HG02970 (cell line): ENCODE data around the gene L3MBTL1.
A peak's percentile ranks its signal among the peaks of the same experiment; 100 is the strongest.
"Not testable (repeated sequence)": the region's sequence is repeated elsewhere in the genome, so short reads cannot be mapped to it uniquely, and the experiment has no call there.

Experiments used
- ATAC-seq: cut with Tn5 transposase; IDR thresholded peaks from one replicate; pipeline ENCODE4 v1.9.1; 2021; ENCODE audit warnings: mild to moderate bottlenecking, moderate library complexity, moderate number of reproducible peaks; ENCODE audit not compliant: unreplicated experiment, low FRiP score

Gene L3MBTL1

DNA sequence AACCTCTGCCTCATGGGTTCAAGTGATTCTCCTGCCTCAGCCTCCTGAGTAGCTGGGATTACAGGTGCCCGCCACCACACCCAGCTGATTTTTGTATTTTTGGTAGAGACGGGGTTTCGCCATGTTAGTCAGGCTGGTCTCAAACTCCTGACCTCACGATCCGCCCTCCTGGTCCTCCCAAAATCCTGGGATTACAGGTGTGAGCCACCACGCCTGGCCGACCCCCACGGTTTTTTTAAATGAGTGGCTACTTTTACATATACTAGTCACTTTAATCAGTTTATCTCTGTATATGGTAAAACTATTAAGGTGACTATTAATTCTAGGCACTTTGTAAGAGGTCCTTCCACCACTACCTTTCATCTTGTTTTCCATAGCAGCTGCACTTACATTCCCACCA lies 5.5 kb upstream of the L3MBTL1 start:
- ATAC-seq = not testable (repeated sequence)

DNA sequence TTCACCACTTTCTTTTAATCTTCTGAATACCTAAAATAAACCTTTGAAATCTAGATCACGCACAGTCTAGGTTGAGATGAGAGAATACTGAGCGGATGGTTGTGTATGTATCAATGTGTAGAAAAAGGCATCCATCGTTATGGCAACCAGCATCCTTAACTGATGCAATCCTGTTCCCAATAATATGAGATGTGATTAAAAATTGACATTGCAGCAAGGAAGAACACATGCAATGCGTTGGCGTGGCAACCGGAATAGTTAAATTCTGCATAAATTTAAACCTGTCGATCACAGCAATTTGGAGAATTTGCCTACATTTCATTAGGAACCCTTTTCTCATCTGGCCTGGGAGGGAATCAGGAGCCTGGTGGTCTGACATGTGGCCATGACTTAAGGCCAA lies 1.3 kb upstream of the L3MBTL1 start:
- no peak for ATAC-seq

DNA sequence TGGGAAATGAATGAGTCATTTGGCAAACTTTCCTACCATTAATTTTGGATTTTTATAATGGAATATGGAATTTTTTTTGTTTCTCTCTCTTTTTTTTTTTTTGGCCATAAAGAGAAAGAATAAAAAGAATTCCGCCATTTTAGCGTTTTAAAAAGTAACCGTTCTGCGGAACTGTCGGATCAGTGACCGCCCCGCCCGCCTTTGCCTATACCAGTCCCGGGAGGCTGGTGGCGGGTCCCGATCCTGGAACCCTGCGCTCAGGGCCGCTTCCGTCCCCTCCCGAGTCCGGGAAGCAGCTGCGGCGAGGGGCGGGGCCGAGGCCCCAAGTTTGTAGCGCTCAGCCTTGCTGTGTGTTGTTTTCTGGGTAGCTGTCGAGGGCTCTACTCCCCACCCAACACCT lies 609 bp downstream of the L3MBTL1 start:
- ATAC-seq = no peak

DNA sequence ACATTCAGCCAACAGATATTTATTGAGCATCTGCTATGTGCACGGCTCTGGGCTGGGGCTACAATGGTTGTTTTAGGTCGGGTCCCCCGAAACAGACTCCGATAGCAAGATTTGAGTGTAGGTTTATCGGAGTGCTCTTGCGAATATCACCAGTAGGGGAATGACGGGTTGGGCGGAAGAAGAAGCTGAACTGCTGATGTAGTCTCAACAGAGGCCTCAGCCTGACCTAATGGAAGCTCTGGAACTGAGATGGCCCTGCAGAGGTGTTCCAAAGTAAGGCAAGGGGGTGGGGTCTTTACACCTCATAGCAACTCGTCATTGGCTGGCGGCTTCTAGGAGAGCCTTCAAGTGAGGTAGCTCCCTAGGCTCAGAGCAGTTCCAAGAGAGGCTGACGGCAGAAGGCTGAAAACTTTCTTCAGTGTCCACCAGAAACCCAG lies 1.1 kb downstream of the L3MBTL1 start:
- no peak for ATAC-seq

DNA sequence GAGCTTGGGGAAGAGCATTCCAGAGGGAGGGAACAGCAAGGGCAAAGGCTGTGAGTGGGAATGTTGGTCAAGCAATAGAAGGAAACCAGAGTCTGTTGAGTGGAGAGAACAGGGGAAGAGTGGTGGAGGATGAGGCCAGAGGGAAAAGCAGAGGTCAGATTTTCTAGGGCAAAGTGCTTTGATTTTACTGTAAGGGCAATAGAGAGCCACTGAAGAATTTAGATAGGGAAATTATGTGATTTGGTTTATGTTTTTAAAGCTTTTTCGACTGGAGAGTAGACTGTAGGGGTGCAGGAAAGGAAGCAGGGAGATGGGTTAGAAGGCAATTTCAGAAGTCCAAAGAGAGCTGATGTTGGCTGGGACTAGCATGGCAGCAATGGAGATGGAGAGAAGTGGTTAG lies 4.4 kb downstream of the L3MBTL1 start:
- ATAC-seq = no peak

DNA sequence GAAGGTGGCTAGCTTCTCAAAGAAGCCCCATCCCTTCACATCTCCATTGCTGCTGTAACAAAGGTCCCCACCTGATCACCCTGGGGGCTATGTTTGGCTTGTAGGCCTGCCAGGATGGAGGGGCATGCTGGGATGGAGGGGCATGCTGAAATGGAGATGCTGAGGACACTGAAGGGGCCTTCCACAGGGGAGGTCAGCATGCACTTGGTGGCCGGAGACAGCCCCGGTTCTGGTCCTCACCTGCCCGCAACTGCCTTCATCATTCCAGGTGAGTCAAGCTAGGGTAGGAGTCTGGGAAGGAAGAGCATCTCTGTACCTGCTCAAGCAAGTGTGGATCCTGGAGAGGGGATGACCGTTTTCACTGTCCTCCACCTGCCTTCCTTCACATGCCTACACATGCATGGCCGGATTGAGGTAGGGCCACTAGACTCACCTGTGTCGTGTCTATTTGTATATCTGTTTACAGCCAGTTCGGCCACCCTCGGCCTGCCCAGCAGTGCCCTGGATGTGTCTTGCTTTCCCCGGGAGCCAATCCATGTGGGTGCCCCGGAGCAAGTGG lies 6.0 kb downstream of the L3MBTL1 start:
- ATAC-seq = no peak

DNA sequence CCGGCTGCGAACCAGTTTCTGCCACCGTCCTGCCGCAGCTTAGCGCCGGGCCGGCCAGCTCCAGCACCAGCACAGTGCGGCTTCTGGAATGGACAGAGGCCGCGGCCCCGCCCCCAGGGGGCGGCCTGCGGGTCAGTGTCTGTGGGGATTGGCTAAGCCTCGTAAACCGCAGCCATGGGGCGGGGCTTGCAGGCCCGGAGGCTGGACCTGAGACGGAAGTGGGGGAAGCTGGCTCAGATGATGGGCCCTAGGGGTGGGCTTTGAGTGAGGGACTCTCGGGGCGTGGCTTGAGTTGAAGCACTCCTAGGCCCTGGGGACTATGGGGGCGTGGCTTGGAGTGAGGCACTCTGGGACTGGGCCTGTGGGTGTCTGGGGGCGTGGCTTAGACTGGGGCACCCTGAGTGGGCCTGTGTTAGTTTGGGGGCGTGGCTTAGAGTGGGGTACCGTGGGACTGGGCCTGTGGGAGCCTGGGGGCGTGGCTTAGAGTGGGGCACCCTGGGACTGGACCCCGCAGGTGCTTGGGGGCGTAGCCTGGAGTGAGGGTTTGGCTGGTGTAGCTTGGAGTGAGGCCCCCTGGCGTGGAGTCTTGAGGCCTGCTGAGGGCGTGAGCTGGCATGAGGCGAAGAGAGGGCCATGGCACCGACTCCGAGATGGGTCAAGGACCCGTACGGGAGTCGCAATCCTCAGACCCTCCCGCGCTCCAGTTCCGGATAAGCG lies 6.6 kb downstream of the L3MBTL1 start:
- peak; percentile 76 for ATAC-seq

GRCh38 chr20:43514648-43514999 lies 7.1 kb downstream of the L3MBTL1 start:
- peak; percentile 12 for ATAC-seq

DNA sequence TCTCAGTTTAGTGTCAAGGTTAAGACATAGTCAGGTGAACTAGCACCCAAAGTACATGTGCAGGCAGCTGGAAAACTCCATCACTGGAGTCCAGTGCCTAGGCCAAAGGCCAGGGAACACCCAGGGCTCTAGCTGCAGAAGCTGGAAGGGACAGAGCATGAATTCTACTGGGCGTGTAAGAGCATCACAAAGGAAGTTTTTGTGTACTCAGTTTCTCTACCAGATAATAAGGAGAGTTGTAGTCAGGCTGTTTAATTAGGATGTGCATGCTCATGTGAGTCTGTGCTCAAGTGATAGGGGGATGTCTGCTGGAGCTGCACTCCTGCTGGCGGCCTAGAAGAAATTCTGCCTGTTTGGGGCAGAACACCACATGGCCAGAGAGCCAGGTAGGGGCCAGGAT lies 8.1 kb downstream of the L3MBTL1 start:
- ATAC-seq = no peak

DNA sequence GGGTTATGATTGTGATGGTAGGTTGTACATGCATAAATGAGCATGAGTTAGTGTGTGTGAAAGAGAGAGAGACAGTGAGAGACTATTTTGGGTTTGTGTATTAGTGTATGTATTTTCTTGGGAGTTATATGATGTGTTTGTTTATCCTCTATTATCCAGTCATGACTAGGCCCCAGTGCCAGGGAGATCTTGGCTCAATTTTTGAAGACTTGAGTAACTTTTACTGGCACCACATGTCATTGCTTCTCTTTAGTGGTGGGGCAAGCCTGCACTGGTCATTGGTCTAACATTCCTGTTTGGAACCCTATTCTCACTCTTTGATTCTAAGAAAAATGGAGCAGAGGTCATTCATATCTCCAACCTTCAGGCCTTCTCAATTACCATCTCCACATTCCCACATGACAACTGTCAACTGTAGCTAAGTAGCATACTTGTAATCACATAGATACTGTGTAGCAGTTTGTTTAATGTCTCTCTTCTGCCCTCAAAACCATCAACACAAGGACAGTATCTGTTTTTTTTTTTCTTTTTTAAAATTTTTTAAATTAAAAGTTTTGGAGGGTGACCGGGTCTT lies 8.8 kb downstream of the L3MBTL1 start:
- ATAC-seq = no peak

DNA sequence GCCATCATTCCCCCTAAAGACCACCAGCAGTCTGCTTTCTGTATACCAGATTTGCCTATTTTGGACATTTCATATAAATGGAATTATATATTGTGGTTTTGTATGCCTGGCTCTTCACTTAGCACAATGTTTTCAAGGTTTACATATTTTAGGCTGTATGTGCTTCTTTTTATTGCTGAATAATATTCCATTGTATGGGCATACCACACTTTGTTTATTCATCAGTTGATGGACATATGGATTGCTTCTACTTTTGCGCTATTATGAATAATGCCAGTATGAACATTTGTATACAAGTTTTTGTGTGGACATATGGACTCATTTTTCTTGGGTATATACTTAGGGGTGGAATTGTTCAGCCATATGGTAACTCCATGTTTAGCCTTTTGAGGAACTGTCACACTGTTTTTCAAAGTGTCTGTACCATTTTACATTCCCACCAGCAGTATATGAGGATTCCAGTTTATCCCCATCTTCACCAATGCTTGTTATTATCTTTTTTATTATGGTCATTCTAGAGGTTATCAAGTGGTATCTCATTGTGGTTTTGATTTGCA lies 12.7 kb downstream of the L3MBTL1 start:
- ATAC-seq = no peak

GRCh38 chr20:43525021-43525420 lies 17.5 kb downstream of the L3MBTL1 start:
- ATAC-seq = no peak

DNA sequence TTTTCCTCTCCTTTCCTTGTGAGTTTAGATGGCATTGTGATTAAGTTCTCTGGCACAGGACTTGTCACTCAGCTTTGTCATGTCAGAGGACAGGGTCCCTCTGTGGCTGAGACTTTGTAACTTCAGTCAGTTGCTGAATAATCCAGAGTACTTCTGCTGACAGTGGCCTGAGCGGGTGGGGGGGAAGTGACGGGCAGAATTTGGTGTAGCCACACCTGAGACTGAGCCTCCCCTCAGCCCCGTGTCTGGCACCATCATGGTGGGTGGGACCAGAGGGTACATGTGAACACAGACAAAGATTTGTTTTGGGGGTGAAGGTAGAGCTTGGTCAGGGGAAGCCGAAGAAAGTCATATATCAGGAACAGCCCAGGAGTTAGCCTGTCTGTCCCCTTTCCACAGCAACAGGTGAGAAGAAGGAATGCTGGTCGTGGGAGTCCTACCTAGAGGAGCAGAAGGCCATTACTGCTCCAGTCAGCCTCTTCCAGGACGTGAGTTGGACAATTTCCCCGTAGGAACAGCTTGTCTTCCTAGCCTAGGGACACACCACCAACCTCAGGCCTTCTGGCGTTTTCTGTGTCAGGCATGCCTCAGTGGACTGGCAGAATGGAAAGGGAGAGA lies 20.9 kb downstream of the L3MBTL1 start:
- no peak for ATAC-seq

DNA sequence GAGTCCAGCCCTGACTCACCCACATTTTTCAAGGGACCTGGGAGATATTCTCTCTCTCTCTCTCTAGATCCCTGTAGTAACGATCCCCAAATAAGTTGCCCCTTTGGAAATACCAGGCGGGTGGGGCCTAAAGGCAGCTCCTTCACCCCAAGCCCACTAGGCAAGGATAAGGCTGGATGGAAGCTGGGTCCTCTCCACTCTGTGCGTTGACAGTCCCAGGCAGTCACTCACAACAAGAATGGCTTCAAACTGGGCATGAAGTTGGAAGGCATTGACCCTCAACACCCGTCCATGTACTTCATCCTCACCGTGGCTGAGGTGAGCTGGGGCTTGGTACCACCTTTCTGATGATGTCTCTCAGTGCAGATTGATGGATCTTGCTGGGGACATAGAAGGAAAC lies 21.6 kb downstream of the L3MBTL1 start:
- ATAC-seq = no peak

DNA sequence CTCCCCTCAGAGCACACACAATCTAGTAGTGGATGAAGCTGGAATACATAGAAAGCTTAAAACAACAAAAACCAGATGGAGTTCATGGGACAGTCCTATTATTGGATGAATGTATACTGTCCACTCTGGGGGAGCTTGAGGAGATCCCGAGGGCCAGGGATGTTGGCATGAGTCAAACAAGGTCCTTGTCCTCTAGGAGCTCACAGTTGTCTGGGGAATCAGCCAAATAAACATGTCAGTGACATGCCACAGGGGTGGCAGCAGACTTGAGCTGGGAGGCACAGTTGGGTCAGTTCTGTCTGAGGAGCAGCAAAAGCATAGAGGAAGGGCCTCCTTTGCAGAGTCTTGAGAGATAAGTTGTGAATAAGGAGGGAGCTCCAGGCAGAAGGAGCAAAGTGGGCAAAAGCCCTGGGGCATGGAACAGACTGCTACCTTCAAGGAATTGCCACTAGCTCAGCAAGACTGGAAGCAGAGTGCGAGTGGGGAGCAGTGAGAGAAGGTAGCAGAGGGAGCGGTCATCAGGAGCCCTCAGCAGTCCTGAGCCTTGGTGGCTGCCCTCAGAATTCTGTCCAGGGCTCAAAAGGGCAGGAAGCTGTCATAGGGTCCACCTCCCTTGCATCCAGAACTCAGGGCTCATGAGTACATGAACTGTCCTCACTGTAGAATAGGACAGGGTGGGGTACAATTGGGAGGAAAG lies 22.1 kb downstream of the L3MBTL1 start:
- ATAC-seq = no peak

GRCh38 chr20:43530321-43531090 lies 23.0 kb downstream of the L3MBTL1 start:
- ATAC-seq = no peak

GRCh38 chr20:43531091-43531443 lies 23.6 kb downstream of the L3MBTL1 start:
- ATAC-seq = no peak

- ATAC-seq = no peak
Measured at GRCh38 chr20:43532416-43533055, 25.0 kb downstream of the L3MBTL1 start.

DNA sequence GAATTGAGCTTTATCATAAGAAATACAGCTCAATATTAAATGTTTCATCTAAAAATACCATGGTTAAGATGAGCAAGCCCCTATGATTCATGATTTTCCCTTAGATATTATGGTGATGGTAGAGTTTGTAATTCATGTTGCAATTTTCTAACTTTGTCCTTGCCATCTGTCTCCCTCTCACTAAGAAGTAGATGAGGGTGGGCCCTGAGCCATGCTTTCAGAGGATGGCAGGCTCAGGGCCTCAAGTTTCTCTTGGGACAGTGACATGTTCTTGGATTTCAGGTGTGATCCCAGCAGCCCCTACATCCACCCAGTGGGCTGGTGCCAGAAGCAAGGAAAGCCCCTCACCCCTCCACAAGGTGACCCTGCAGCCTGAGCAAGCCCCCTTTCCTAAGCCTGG lies 25.6 kb downstream of the L3MBTL1 start:
- ATAC-seq = no peak

GRCh38 chr20:43534016-43534415 lies 26.5 kb downstream of the L3MBTL1 start:
- no peak for ATAC-seq
